Spleen (tissue), 7 donors: ENCODE measurements around the gene PSMD2.

Source experiments
- POLR2AphosphoS5 ChIP-seq, 3 donors: sonication (generic); formaldehyde crosslinking; IDR thresholded peaks; one replicate each; pipeline ENCODE4 v1.5.1; 2017; ENCODE audit warnings: antibody characterized with exemption in 3 of 3
- TF ChIP-seq, protein P1 (sequence below), 11 experiments: fragments of 200-600 bp in 7 of 11; fragments of 450-650 bp in 4 of 11; sonication (generic) in 4 of 11; IDR thresholded peaks in 8 of 11; conservative IDR thresholded peaks in 3 of 11; 1 replicate in 7 of 11; 2 replicates in 4 of 11; pipeline versions ENCODE4 v1.4.0 to v1.8.0; 2016 to 2021; ENCODE audit warnings: antibody characterized with exemption in 11 of 11, inconsistent platforms in 4 of 11, mild to moderate bottlenecking in 1 of 11
- donor health status: DM: no; HTN: no; CAD: no; lungs with moderate emphysema.
- donor health status: DM: no; HTN: no; CAD: no.
- donor health status: DM: no; HTN: no; CAD: no.

DNA sequence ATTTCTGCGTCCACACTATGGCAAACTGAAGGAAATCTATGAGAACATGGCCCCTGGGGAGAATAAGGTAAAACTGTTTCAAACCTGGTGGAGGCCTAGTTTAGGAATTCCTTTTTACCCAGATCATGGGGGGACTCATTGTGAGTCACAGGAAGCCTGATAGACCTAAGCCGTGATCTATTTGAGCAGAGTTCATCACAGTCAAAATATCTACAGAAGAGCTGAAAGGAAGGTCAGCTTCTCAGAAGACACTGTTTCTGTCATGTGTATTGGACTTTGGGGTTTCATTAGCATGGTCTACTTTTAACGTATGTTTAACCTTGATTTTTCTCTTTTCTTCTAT, 1.3 kb downstream of the PSMD2 start:
- TF ChIP-seq, protein P1, sequence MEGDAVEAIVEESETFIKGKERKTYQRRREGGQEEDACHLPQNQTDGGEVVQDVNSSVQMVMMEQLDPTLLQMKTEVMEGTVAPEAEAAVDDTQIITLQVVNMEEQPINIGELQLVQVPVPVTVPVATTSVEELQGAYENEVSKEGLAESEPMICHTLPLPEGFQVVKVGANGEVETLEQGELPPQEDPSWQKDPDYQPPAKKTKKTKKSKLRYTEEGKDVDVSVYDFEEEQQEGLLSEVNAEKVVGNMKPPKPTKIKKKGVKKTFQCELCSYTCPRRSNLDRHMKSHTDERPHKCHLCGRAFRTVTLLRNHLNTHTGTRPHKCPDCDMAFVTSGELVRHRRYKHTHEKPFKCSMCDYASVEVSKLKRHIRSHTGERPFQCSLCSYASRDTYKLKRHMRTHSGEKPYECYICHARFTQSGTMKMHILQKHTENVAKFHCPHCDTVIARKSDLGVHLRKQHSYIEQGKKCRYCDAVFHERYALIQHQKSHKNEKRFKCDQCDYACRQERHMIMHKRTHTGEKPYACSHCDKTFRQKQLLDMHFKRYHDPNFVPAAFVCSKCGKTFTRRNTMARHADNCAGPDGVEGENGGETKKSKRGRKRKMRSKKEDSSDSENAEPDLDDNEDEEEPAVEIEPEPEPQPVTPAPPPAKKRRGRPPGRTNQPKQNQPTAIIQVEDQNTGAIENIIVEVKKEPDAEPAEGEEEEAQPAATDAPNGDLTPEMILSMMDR (IDR thresholded peaks at IDR 0.05 in 8 of 11, conservative IDR thresholded peaks at IDR 0.05 in 3 of 11) = no peak
- no peak for TF ChIP-seq POLR2AphosphoS5 (IDR thresholded peaks at IDR 0.05)
